IPS DF 6.9 (cell line): ENCODE results near the gene MAP6.

Experiments used
- DNase-seq: peaks from one replicate; pipeline ENCODE4 v3.0.0-alpha.2; 2013; ENCODE audit warnings: low read depth, low spot score
- H3K27ac ChIP-seq: one replicate; pipeline ENCODE4 v1.5.1; 2013; ENCODE audit warnings: low read length, control low read depth
- H3K27me3 ChIP-seq: 2 replicates; pipeline ENCODE4 v1.6.1; 2013; ENCODE audit warnings: mild to moderate bottlenecking, low read length; ENCODE audit not compliant: control insufficient read depth, insufficient read depth
- H3K36me3 ChIP-seq: 2 replicates; pipeline ENCODE4 v1.6.1; 2013; ENCODE audit warnings: low read length; ENCODE audit not compliant: control insufficient read depth, insufficient read depth
- H3K4me1 ChIP-seq: 2 replicates; pipeline ENCODE4 v1.6.1; 2013; ENCODE audit warnings: low read length; ENCODE audit not compliant: control insufficient read depth, insufficient read depth
- H3K4me3 ChIP-seq: 2 replicates; pipeline ENCODE4 v1.5.1; 2013; ENCODE audit warnings: mild to moderate bottlenecking, low read length
- H3K9me3 ChIP-seq: 2 replicates; pipeline ENCODE4 v1.6.1; 2013; ENCODE audit warnings: low read length, inconsistent platforms; ENCODE audit not compliant: control insufficient read depth, insufficient read depth
- WGBS: extraction: QIAGEN DNeasy Blood & Tissue Kit; methylation state at CpG from one replicate; pipeline ENCODE4 v1.1.7; 2013; ENCODE audit warnings: mixed read lengths, missing lambda C conversion rate; ENCODE audit not compliant: insufficient read length, insufficient coverage; 5-methylcytosine and 5-hydroxymethylcytosine counted together

MAP6 gene

GRCh38 chr11:75562836-75563484 is 105.9 kb downstream of the MAP6 start:
- Histone ChIP-seq H3K4me1 (peaks cover 13% of the 10 kb centered on the region), H3K4me3 (peak overlapping the region; percentile 85), H3K36me3 (peaks cover 14% of the 10 kb centered on the region), H3K9me3 (no peaks in the 10 kb centered on the region), H3K27ac (no peak overlapping the region), H3K27me3 (no peaks in the 10 kb centered on the region)
- DNase-seq = no peak
- no CpG with 5 or more reads among the region's 16 CpGs for WGBS

GRCh38 chr11:75562048-75562835 is 106.6 kb downstream of the MAP6 start, which contains the start of gene SERPINH1:
SERPINH1 (plus strand) TSS chr11:75562253; CDS start chr11:75566350, 4,097 bp downstream.
- H3K4me1 ChIP-seq = peaks cover 13% of the 10 kb centered on the region

GRCh38 chr11:75561426-75562047 is 107.3 kb downstream of the MAP6 start:
- no peaks in the 10 kb centered on the region for H3K27me3 ChIP-seq
- DNase-seq = no peak
- peak overlapping the region; percentile 85; the same call in 1 of the 2 replicates for H3K4me3 ChIP-seq
- peaks cover 13% of the 10 kb centered on the region for H3K4me1 ChIP-seq
- no peaks in the 10 kb centered on the region for H3K9me3 ChIP-seq
- H3K36me3 ChIP-seq = peaks cover 6% of the 10 kb centered on the region
- H3K27ac ChIP-seq = no peak overlapping the region
- WGBS = no CpG with 5 or more reads among the region's 21 CpGs

More at GRCh38 chr11:75562048-75562835, 106.6 kb downstream of the MAP6 start, which contains the start of gene SERPINH1:
- no peak for DNase-seq
- no CpG with 5 or more reads among the region's 51 CpGs for WGBS
- Histone ChIP-seq H3K9me3 (no peaks in the 10 kb centered on the region), H3K36me3 (peaks cover 12% of the 10 kb centered on the region), H3K27ac (no peak within 1 kb of the TSS), H3K27me3 (no peaks in the 10 kb centered on the region), H3K4me3 (peak within 1 kb of the TSS; percentile 85)

- Histone ChIP-seq H3K36me3 (no peaks in the 10 kb centered on the region), H3K27me3 (no peaks in the 10 kb centered on the region), H3K4me3 (no peak overlapping the region), H3K27ac (no peak overlapping the region), H3K9me3 (no peaks in the 10 kb centered on the region), H3K4me1 (peaks cover 13% of the 10 kb centered on the region)
- no CpG with 5 or more reads among the region's 1 CpG for WGBS
- no peak for DNase-seq
These were observed 108.2 kb downstream of the MAP6 start for GRCh38 chr11:75560644-75561043.

GRCh38 chr11:75558939-75559843 is 109.6 kb downstream of the MAP6 start:
- WGBS = no CpG with 5 or more reads among the region's 8 CpGs
- no peak overlapping the region for H3K27ac ChIP-seq

GRCh38 chr11:75557666-75558494 is 111.0 kb downstream of the MAP6 start:
- no CpG with 5 or more reads among the region's 17 CpGs for WGBS
- no peak overlapping the region for H3K4me3 ChIP-seq
- H3K9me3 ChIP-seq = no peaks in the 10 kb centered on the region
- H3K27me3 ChIP-seq = no peaks in the 10 kb centered on the region
- no peak for DNase-seq
- no peaks in the 10 kb centered on the region for H3K36me3 ChIP-seq
- no peak overlapping the region for H3K27ac ChIP-seq
- peaks cover 5% of the 10 kb centered on the region; the same call in 1 of the 2 replicates for H3K4me1 ChIP-seq

More at GRCh38 chr11:75558939-75559843, 109.6 kb downstream of the MAP6 start:
- Histone ChIP-seq H3K9me3 (no peaks in the 10 kb centered on the region), H3K27me3 (no peaks in the 10 kb centered on the region), H3K36me3 (no peaks in the 10 kb centered on the region), H3K4me3 (no peak overlapping the region), H3K4me1 (peaks cover 8% of the 10 kb centered on the region; the same call in 1 of the 2 replicates)
- no peak for DNase-seq

- H3K27ac ChIP-seq = no peak overlapping the region
- H3K27me3 ChIP-seq = no peaks in the 10 kb centered on the region
- no peak for DNase-seq
- peaks cover 2% of the 10 kb centered on the region; the same call in 1 of the 2 replicates for H3K4me1 ChIP-seq
- no peaks in the 10 kb centered on the region for H3K9me3 ChIP-seq
- H3K36me3 ChIP-seq = no peaks in the 10 kb centered on the region
- no peak overlapping the region for H3K4me3 ChIP-seq
- WGBS = no CpG with 5 or more reads among the region's 3 CpGs
These were observed 112.6 kb downstream of the MAP6 start for GRCh38 chr11:75556275-75556674.

GRCh38 chr11:75555079-75555811 is 113.6 kb downstream of the MAP6 start:
- WGBS = no CpG with 5 or more reads among the region's 12 CpGs
- Histone ChIP-seq H3K9me3 (no peaks in the 10 kb centered on the region), H3K36me3 (no peaks in the 10 kb centered on the region), H3K27ac (no peak overlapping the region), H3K4me3 (no peak overlapping the region), H3K27me3 (no peaks in the 10 kb centered on the region), H3K4me1 (peaks cover 2% of the 10 kb centered on the region; the same call in 1 of the 2 replicates)
- no peak for DNase-seq
